BLaER1 (cell line): Measurements from ENCODE around the gene BIRC7.

Source experiments
- H3K27ac ChIP-seq: shearing (Covaris generic); formaldehyde crosslinking; 2 replicates; pipeline ENCODE4 v1.8.1; 2022
- H3K27me3 ChIP-seq: shearing (Covaris generic); formaldehyde crosslinking; 2 replicates; pipeline ENCODE4 v1.8.1; 2022
- H3K36me3 ChIP-seq: shearing (Covaris generic); formaldehyde crosslinking; 2 replicates; pipeline ENCODE4 v1.8.1; 2022
- H3K4me1 ChIP-seq: shearing (Covaris generic); formaldehyde crosslinking; 2 replicates; pipeline ENCODE4 v1.8.1; 2022
- H3K4me2 ChIP-seq: shearing (Covaris generic); formaldehyde crosslinking; 2 replicates; pipeline ENCODE4 v1.8.1; 2022
- H3K4me3 ChIP-seq: shearing (Covaris generic); formaldehyde crosslinking; 2 replicates; pipeline ENCODE4 v1.8.1; 2022
- H3K9ac ChIP-seq: shearing (Covaris generic); formaldehyde crosslinking; 2 replicates; pipeline ENCODE4 v1.8.1; 2022
- H3K9me3 ChIP-seq: shearing (Covaris generic); formaldehyde crosslinking; 2 replicates; pipeline ENCODE4 v1.8.1; 2022
- H4K20me1 ChIP-seq: shearing (Covaris generic); formaldehyde crosslinking; 2 replicates; pipeline ENCODE4 v1.8.1; 2022
- Cebpa-rat ChIP-seq: shearing (Covaris generic); IDR thresholded peaks from 2 replicates; pipeline ENCODE4 v1.8.1; 2022

BIRC7 gene

DNA sequence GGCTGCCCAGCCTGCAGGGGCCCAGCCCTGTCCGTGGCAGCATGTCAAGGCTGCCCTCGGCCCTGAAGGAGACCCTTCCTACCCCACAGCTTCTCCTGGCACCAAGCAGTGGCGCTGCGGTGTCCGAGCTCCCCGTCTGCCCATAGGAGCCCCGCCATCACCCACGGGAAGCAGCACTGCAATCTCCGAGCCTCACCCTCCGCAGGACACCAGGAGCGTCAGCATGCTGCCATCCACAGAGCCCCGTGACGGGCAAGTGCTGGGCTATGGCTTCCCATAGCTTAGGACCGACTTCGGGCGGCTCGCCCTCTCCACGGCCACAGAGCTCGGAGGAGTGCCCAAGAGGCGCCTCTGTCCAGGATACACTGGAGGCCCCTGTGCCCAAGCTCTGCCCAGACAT, 44.9 kb upstream of the BIRC7 start:
- Histone ChIP-seq H3K36me3 (peaks cover 21% of the 10 kb centered on the region), H3K4me3 (no peak overlapping the region), H3K4me1 (peaks cover 42% of the 10 kb centered on the region), H3K9me3 (no peaks in the 10 kb centered on the region), H3K27me3 (no peaks in the 10 kb centered on the region), H3K27ac (no peak overlapping the region), H3K4me2 (no peak overlapping the region), H3K9ac (no peak overlapping the region), H4K20me1 (peaks cover 44% of the 10 kb centered on the region)
- TF ChIP-seq Cebpa-rat, result no peak

DNA sequence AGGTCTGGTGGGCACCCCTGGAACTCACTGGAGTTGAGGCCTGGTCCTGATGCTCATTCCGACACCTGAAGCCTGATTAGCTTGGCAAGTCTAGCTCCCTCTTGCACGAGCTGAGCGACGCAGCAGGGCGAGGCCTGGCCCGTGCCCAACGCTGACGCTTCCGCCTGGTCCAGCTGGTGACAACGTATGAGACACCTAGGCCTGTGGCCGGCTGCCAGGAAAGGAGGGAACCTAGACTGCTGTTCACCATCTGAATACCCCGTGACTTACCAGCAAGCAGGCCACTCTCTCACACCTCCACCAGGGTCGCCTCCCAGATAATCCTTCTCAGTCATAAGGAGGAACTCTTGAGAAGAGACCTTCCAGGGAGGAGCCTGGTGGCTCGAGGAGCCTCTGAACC, 44.3 kb upstream of the BIRC7 start:
- Histone ChIP-seq H3K4me2 (no peak overlapping the region), H3K27me3 (no peaks in the 10 kb centered on the region), H4K20me1 (peaks cover 50% of the 10 kb centered on the region), H3K4me3 (no peak overlapping the region), H3K9me3 (no peaks in the 10 kb centered on the region), H3K4me1 (peaks cover 42% of the 10 kb centered on the region), H3K27ac (no peak overlapping the region), H3K9ac (no peak overlapping the region), H3K36me3 (peaks cover 26% of the 10 kb centered on the region)
- TF ChIP-seq Cebpa-rat, result no peak

DNA sequence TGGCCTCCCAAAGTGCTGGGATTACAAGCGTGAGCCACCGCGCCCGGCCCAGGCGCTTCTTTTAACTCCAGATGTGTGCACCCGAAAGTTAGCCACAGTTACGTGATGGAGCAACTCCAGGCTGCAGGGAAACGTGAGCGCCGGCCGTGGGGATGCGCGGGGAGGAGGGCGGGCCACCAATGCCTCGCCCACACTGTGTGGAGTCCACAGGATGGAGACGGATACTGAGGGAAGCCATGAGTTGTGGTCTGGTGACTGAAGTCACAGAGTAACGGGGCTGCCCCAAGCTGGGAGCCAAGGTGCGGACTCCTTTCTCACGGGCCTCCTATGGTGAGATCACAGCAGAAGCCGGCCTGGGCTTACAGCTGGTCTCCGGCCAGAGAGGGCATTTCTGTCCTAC, 43.0 kb upstream of the BIRC7 start:
- H4K20me1 ChIP-seq, result peaks cover 63% of the 10 kb centered on the region
- no peak overlapping the region for H3K9ac ChIP-seq
- peaks cover 45% of the 10 kb centered on the region for H3K4me1 ChIP-seq
- TF ChIP-seq Cebpa-rat, result no peak
- no peaks in the 10 kb centered on the region for H3K9me3 ChIP-seq
- no peak overlapping the region for H3K27ac ChIP-seq
- H3K4me3 ChIP-seq, result no peak overlapping the region
- peaks cover 40% of the 10 kb centered on the region for H3K36me3 ChIP-seq
- H3K27me3 ChIP-seq, result no peaks in the 10 kb centered on the region
- no peak overlapping the region for H3K4me2 ChIP-seq

DNA sequence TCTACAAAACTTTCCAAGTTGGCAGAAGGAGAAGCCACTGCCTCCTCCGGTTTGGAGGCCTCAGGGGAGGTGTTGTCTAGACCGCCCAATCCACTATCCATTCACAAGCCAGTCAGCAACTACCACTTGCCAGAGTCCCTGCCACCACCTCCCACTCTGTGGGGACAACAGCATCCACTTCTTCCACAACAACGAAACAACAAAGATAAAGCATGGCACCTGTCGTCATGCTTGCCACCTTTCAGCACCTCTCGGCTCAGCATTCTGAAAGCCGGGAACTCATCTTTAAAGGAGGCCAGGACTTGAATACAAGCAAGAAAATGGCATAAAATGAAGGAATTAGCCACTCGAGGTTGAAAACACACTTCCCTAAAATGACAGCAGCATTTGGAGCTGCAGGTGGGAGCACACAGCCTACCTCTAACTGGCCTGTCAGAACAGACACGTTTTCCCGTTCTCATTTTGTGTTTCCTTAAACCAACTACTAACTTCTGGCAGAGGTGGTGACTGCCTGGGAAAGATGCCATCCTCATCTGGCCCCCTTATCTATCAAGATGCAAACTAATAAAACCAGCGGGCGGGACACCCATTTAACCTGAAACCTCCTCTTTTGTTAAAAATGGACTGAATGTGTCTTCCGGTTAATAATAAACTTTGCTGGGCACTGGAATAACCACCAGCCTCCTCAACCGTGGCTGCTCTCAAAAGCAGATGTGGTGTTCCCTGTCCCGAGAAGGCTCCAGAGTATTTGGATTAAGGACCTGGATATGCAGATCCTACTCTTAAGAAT, 41.5 kb upstream of the BIRC7 start:
- H3K27me3 ChIP-seq, result no peaks in the 10 kb centered on the region
- TF ChIP-seq Cebpa-rat, result no peak
- H3K27ac ChIP-seq, result no peak overlapping the region
- peak overlapping the region; percentile 16; the same call in 1 of the 2 replicates for H3K4me2 ChIP-seq
- H3K4me3 ChIP-seq, result no peak overlapping the region
- H3K9me3 ChIP-seq, result no peaks in the 10 kb centered on the region
- no peak overlapping the region for H3K9ac ChIP-seq
- peaks cover 54% of the 10 kb centered on the region for H3K36me3 ChIP-seq
- peaks cover 35% of the 10 kb centered on the region for H3K4me1 ChIP-seq
- H4K20me1 ChIP-seq, result peaks cover 78% of the 10 kb centered on the region

DNA sequence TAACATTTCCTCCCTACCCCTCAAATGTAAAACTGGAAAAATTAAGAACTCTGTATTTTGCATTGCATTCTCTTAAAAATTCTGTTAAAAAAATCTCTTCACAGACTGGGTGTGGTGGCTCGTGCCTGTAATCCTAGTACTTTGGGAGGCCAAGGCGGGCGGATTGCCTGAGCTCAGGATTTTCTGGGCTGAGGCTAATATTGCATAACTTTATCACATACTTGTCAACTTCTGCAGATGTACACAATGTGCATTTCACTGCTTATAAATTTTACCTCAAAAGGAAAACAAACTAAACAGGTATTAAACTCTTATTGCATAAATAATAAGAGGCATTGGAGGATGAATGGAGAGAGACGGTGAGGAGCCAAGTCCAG, 40.9 kb upstream of the BIRC7 start:
- Histone ChIP-seq H3K9me3 (no peaks in the 10 kb centered on the region), H3K27ac (no peak overlapping the region), H3K36me3 (peaks cover 60% of the 10 kb centered on the region), H3K4me1 (peaks cover 29% of the 10 kb centered on the region), H3K27me3 (no peaks in the 10 kb centered on the region), H4K20me1 (peaks cover 84% of the 10 kb centered on the region), H3K9ac (no peak overlapping the region), H3K4me3 (no peak overlapping the region), H3K4me2 (no peak overlapping the region)
- no peak for TF ChIP-seq Cebpa-rat

DNA sequence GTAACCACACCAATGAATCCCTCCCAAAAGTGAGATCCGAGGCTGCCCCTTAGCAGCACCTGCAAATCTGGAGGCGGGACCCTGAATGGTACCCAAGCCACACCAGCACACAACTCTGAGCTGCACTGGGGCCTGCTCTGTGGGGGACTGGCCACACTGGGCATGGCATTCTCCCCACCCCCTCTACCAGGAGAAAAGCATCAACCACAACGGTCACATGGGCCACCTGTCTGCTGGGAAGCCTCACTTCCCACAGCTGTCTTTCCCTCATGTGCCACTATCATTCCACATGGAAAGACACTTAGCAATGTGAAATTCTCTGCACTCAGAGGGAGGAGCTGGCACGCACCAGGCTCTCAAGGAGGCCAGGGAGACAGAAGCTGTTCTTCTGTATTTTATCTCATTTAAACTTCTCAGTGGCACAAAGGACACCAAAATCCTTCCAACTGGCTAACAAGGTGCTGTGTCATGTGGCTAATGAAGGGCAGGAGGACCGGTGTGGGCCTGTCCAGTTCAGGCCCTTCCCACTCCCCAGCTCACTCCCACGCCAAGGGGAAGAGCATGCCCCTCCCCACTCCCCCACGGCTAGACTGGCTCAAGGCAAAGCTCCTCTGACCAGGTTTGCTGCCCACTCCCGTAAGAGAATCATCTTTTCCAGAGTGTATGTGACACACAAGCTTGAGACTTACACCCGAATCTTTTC, 38.8 kb upstream of the BIRC7 start:
- Histone ChIP-seq H3K36me3 (peaks cover 82% of the 10 kb centered on the region), H3K4me2 (no peak overlapping the region), H3K27me3 (no peaks in the 10 kb centered on the region), H3K9me3 (no peaks in the 10 kb centered on the region), H3K4me3 (no peak overlapping the region), H4K20me1 (peaks cover 94% of the 10 kb centered on the region), H3K9ac (no peak overlapping the region), H3K4me1 (peaks cover 25% of the 10 kb centered on the region), H3K27ac (no peak overlapping the region)
- TF ChIP-seq Cebpa-rat, result no peak

DNA sequence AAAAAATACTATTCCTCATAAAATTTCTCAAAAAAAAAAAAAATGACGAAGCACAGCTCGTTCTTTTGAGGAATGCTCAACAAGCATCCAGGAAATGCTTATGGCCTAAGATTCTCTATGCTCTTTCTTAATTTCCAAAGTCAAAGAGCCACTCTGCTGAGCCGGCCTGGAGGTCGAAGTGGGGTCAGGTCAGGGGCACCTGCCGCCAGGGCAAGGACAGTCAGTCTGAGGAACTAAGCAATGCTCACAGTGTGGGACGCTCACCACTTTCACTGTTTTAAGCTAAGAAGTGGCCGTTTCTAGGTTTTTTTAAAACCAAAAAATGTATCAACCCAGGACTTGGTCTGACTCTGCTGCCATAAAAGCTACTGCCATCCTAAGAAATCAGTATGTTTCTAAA, 37.1 kb upstream of the BIRC7 start:
- Histone ChIP-seq H3K27ac (no peak overlapping the region), H3K27me3 (no peaks in the 10 kb centered on the region), H3K9me3 (no peaks in the 10 kb centered on the region), H3K4me1 (peaks cover 23% of the 10 kb centered on the region), H3K4me3 (no peak overlapping the region), H3K9ac (no peak overlapping the region), H3K4me2 (no peak overlapping the region), H3K36me3 (peaks cover 98% of the 10 kb centered on the region), H4K20me1 (peaks cover 100% of the 10 kb centered on the region)
- no peak for TF ChIP-seq Cebpa-rat

DNA sequence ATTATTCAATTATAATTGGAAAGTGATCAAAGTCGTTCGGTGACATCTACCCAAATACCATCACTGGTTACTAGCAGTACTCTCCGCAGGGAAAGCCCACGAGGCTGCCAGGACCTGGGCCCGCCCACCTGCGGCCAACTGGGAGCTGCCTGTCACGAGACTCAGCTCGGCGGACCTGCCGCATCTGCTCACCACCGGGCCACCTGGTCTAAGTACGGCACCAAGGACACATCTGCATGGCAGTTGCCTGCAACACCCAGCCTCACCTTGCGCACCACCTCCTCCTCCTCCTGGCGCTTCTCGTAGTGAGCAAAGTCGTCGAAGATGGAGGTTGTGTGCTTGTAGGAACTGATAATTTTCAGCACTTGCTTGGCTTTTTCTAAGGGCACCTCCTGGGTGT, 33.7 kb upstream of the BIRC7 start:
- peaks cover 100% of the 10 kb centered on the region for H3K36me3 ChIP-seq
- no peak for TF ChIP-seq Cebpa-rat
- no peak overlapping the region for H3K9ac ChIP-seq
- no peaks in the 10 kb centered on the region for H3K9me3 ChIP-seq
- H3K27me3 ChIP-seq, result no peaks in the 10 kb centered on the region
- H4K20me1 ChIP-seq, result peaks cover 100% of the 10 kb centered on the region
- H3K27ac ChIP-seq, result no peak overlapping the region
- no peak overlapping the region for H3K4me3 ChIP-seq
- H3K4me1 ChIP-seq, result peaks cover 11% of the 10 kb centered on the region; the same call in 1 of the 2 replicates
- no peak overlapping the region for H3K4me2 ChIP-seq

DNA sequence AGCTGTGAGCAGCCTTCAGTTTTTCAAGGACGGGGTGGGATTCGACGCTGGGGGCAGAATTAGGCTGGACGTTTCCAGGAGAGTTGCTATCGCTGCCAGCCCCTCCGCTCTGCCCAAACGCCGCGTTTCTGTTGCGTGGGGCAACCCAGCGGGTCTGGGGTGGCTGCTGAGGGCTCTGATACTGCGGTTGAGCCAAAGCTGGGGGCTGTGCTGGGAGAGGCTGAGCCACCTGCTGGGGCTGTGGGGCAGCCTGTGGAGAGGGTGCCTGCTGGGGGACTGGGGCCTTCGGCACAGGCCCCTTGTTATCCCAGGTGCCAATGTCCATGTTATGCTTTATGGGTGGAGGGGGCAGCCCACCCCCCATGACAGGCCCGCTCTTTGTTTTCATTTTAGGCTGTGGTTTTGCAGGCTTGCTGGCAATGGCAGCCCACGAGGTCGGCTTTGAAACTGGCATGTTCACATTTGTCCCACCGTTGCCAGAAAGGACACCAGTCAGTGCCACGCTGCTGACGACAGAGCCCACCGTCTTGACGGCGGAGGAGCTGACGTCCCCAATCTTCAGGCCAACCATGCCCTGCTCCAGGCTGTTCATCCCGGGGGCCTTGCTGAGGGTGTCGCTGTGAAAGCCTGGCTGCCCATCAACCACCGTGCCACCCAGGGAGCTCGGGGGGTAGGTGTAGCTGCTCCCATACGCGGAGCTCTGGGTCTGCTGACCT, 32.7 kb upstream of the BIRC7 start:
- H3K36me3 ChIP-seq, result peaks cover 100% of the 10 kb centered on the region
- no peak overlapping the region for H3K4me2 ChIP-seq

DNA sequence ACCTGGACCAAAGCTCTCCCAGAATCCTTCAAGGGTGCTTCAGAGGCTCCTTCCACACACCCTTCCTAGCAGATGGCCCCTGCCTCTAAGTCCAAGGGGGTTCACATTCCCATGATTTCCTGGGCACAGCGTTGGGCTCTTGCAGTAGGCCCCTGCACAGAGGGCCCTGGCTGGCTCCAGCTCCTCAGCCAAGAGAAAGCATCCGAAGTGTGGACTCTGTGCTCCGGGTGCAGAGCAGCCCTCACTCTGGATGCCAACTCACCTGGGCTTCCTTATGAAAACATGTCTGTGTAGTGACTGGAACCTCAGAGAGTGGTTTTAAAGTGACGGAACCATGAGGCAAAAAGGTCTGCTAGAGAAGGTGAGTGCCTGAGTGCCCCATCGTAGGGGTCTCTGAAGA, 31.3 kb upstream of the BIRC7 start:
- H3K27ac ChIP-seq, result no peak overlapping the region
- no peak for TF ChIP-seq Cebpa-rat
- peaks cover 100% of the 10 kb centered on the region for H4K20me1 ChIP-seq
- H3K27me3 ChIP-seq, result no peaks in the 10 kb centered on the region
- no peak overlapping the region for H3K9ac ChIP-seq
- H3K4me1 ChIP-seq, result peaks cover 10% of the 10 kb centered on the region
- H3K9me3 ChIP-seq, result no peaks in the 10 kb centered on the region
- peaks cover 100% of the 10 kb centered on the region for H3K36me3 ChIP-seq
- H3K4me2 ChIP-seq, result no peak overlapping the region
- no peak overlapping the region for H3K4me3 ChIP-seq

More for the DNA sequence above, 32.7 kb upstream of the BIRC7 start:
- no peak for TF ChIP-seq Cebpa-rat
- H3K27me3 ChIP-seq, result no peaks in the 10 kb centered on the region
- H3K4me1 ChIP-seq, result 0 out of 2 replicates have a peak, but pooled peaks cover 2% of the 10 kb centered on the region
- no peak overlapping the region for H3K9ac ChIP-seq
- H3K27ac ChIP-seq, result no peak overlapping the region
- peaks cover 100% of the 10 kb centered on the region for H4K20me1 ChIP-seq
- H3K4me3 ChIP-seq, result no peak overlapping the region
- no peaks in the 10 kb centered on the region for H3K9me3 ChIP-seq
